T-helper 1 cell treated with Interleukin-12 subunit alpha and Interleukin-12 subunit beta and Interleukin-4 antibody, amounts not matched to agents 30 ng/mL and 1 ng/mL, for 36 hours (primary cell): ENCODE measurements around the gene PKN2. TPM values are rescaled to one million over a fixed set of nuclear protein-coding genes. Genes with fewer than 3 reads are reported as not detected.

Experiments
- intact Hi-C: fragments of 100-400 bp; cut with micrococcal nuclease; formaldehyde crosslinking; loops from one replicate; pipeline ENCODE4 v1.15.1; 2024
- total RNA-seq: library from RNA; stranded (reverse); gene quantifications from 2 replicates; pipeline ENCODE4 v1.2.3, GENCODE V29; 2022

Gene PKN2
- 29.0 and 32.6 TPM in 2 replicates for total RNA-seq

DNA sequence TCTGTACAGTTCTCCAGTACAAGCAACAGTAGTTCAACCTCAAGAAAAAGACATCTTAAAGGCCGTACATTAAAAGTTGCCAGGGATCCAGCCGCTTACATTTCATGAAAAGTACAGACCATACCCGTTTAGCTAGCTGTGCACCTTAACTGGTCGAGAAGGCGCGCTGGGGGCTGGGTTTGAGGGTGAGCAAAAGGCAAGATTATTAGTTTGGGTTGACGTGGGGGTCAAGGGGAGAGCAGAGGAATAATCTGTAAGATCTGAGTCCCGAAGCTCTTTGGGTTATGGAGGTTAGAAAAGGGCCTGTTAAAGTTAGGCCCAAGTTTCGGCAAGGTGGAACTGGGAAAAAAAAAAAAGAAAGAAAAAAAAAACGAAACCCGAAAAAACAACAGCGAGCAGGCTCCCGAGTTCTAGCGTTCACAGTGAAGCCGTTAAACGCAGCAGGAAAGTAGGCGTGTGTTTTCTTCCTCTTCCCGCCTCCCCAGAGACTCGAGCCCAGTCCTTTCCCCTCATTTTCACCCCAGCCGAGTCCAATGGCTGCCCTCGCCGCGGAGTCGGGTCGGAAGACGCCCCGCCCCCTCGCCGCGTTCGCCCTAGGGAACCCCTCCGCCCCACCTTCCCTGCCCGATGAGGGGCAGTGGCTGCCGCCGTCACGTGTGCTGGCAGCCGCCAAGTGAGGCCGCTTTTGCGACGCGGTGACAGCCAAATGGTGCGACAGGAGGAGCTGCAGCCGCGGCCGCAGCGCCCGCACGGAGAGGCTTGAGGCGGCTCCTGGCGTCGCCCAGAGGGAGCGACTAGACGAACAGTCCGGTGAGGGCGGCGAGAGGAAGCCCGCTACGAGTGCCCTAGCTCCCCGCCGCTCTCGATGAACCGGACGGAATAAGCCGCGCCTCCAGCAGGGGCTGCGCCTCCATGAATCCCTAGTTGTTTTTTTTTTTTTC is at the start of gene PKN2:
TSS of gene PKN2 (plus strand) at position 733 of the 941 bp plus-strand sequence. CDS start 308 bp downstream, outside the sequence.
- intact Hi-C loops, result loop anchor here (1.0 to 10.0 kb wide), 13 partner anchors 24 to 1980 kb away; partner anchors contain the start of genes GBP1, GTF2B, HS2ST1 and LMO4

DNA sequence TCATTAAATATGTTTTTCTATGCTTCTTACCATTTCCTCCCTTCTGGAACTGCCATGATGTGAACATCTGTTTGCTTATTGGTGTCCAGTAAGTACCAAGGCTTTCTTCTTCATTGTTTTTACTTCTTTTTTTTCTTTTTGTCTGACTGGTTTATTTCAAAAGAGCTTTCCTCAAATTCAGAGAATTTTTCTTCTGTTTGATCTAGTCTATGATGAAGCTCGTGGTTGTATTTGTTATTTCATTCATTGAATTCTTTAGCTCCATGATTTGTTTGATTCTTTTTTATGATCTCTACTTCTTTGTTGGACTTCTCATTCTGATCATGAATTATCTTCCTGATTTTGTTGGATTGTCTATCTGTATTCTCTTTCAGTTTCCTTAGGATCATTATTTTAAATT is 49.5 kb upstream of the PKN2 start:
- intact Hi-C loops, result no loop called here

DNA sequence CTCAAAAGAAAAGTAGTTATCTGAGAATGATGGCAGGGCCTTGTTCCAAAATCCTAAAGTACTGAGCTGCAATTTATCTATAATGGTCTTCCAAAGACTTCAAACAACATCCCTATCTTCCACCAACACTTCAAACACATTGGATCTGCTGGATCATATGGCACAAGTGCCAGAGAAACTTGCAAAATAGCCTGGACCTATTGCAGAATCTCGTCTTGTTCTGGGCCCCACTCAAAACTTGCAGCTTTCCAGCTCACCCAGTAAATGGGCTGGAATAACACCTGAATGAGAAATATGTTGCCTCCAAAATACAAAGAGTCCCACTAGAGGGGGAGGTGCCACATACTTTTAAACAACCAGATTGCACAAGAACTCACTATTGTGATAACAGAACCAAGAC is 44.0 kb upstream of the PKN2 start:
- intact Hi-C loops, result no loop called here

DNA sequence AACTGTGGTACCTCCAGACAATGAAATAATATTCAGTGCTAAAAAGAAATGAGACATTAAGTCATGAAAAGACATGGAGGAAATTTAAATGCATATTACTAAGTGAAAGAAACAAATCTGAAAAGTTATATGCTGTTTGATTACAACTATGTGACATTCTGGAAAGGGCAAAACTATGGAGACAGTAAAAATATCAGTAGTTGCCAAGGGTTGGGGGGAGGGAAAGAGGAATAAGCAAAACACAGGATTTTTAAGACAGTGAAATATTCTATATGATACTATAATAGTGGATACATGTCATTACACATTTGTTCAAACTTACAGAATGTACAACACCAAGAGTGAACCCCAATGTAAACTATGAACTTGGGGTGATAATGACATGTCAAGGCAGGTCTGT is 38.2 kb upstream of the PKN2 start:
- intact Hi-C loops, result no loop called here

DNA sequence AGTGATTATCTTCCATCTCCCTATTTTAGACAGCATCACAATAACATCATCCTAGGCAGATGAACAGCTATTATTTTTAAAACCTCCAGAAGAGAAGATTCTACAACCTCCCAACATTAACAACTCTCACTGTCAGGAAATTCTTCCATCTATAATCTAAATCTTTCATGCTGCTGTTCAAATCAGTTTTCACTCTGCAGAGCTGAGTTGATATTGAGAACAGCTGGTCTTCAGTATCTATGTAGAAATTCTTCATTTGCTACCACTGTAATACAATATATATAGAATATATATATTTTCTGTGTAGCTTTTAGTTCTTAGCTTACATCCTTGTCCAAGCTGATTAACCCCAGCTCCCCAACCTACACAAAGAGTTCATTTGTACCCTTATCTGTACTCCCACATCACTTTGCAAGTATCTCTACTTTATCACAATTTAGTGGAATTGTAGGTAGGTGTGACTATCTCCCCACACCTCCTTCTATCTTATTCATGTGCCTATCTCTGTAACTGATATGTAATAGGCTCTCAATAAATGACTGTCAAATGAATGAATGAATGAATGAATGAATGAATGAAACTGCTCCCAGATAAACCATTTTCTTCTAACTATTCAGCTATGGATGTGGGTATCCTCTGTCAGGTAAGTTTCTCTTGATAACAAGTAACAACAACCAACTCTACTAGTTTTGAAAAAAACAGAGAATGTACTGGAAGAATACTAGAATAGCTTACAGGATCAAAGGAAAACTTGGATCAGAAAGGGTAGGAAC is 37.4 kb upstream of the PKN2 start:
- intact Hi-C loops, result no loop called here

DNA sequence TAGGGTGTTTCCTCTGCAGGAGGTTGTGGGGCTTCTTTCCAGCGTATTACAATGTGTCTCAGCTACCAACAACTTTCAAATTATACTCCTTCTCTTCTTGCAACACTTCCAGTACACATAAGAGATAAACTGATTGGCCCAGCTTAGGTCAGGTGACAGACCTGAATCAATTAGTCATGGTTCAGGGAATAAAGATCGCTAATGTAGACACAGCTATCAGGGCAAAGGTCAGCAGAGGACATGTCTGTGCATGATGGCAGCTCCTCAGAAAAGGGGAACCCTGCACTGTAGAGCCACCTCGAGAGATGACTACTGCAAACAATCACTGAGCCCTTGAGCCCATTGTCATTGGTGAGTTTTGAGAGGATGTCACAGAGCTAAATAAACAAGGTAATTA is 36.8 kb upstream of the PKN2 start:
- intact Hi-C loops, result no loop called here

DNA sequence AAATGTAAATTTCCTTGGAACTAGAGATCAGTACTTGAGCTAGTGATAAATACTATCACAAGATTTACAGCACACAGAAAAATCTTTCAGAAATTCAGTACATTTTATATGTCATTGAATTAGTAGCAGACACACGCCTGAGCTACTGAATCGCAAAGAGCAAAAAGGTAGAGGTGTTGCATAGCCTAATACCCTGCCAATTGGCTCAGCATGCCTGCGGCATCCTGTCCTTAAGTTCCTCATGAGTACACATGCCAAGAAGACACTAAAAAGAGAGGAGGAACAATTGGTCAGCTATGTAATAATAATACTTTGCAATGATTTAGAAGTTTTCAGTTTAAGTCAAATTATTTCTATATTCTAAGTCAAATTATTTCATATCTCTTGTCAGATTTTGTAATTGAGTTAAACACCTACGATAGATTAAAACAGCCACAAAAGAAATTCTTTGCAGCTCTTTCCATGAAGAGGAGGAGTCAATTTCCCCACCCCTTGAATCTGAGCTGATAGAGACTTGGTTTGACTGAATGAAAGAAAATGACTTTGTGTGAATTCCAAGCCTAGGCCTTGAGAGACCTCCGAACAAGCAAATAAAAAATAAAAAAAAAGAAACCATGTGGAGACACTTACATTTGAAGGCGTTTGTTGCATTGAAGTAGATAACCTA is 36.2 kb upstream of the PKN2 start:
- intact Hi-C loops, result no loop called here

DNA sequence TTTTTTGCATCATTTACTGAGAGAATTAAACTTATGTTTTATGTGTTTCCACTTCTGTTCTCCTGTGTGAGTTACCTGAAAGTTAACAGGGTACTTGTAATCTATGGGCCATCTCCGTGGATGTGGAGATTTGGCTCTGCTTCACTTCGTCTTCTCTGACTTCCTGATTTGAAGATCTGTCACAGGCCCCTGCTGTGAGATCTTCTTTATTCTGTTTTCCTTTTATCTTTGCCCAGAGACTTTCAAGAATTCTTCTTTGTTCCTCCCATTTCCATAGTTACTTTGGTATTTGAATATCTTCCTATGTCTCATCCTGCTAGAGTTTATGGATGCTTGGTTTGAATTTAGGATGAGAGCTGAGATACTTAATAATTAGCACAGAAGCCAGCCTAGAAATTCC is 35.4 kb upstream of the PKN2 start:
- intact Hi-C loops, result no loop called here

DNA sequence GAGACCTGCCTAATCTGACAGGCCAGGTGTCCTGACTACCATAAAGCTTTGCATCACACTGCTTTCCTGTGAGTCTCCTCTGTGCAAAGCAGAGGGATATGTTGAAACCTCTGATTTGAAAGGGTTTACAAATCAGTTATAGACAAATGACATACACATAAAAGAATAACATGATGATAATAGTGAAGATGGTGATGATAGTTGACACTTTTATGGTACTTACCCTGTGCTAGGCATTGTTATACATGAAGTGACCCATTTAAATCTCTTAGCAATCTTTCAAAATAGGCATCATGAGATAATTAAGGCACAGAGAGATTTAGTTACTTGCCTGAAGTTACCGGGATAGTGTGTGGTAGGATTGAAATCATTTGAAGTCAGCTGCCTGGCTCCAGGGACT is 34.1 kb upstream of the PKN2 start:
- intact Hi-C loops, result no loop called here

DNA sequence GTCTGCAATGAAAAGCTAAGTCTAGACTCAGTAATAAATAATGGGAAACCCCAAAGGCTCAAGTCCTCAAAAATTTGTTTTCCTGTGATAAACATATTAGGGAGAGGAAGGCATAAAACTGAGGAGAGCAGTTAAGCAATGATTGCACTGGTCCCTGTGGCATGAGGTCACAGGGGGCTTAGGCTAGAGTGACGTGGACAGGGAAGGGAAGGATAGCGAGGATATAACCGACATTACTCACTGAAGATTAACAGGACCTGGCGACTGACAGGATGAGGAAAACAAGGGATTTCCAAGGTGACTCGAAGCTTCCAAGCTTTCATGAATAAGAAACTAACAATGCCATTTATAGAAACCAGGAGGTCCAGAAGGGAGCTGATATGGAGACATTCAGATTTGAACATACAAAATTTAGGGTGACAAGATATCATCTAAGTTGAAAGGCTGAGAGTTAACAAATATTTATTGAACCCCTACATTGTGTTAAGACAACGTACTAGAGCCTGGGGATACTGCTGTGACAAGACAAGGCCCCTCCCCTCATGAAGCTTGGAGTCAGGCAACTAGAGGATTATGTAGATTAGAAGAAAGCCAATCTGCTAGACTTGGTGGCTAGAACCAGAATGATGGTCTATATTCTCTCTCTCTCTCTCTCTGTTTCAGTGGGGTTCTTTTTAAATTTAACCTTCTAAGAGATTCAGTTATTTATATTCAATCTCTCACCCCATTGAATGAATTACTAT is 33.2 kb upstream of the PKN2 start:
- intact Hi-C loops, result no loop called here

DNA sequence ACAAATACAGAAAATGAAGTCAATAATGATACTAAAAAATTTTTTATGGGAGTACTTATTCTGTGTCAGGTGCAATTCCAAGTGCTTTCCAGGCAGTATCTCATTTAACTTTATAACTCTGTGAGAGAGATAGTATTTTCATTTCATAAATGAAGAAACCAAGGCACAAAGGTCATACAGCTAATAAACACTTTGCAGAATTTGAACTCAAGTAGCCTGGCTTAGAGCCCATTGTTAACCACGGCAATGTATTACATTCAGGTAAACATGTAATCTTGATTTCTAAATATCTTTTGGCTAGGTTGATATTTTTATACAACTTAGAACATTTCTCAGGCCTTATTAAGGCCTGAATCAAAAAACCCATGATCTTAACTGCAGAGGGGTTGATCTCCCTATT is 28.9 kb upstream of the PKN2 start:
- intact Hi-C loops, result loop anchor here (1.0 kb wide), 3 partner anchors 28 to 236 kb away; partner anchors contain the start of gene GTF2B

DNA sequence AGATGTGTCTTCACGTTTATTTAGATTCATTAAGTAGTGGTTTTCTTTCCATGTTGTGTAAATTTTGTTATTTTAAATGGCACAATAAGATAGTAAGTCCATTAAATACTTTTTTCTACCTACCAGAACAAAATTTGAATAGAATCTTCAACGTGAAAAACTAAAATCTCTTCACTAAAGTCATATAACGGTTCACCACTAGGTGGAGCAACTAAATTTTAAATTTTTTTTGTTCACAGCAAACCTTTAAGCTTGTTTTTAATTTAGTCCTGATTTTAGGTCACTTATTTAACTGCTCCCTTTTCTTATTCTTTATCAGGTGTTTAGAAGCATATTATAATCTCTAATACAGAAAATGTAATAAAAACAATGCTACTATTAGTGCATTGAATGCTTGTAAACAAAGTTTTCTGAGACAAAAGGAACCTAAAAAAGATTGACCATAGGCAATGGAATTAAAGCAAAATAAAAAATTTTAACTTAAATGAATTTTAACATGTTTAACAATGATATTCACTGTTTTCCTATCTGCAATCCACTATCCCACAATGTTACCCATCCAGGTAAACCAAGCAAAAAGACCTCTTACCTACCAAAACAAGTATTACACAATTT is 28.3 kb upstream of the PKN2 start:
- intact Hi-C loops, result loop anchor here (1.0 kb wide), 3 partner anchors 28 to 236 kb away; partner anchors contain the start of gene GTF2B

DNA sequence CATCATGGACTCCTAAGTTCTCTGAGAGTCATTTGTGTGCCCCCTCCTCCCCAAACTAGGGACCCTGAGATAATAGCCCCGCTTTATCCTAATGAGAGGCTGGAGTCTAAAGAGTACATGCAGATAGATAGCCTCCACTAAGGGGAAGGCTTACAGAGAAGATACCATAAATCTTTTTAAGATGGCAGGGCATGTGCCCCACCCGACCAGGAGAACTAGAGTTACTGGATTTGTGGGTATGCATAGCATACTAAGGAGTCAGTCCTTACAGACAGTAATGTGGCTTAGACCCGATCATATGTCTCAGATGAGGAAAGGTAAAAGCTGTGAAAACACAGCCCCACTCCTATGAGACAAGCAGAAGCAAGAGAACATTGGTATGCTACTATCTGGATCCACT is 25.7 kb upstream of the PKN2 start:
- intact Hi-C loops, result no loop called here

DNA sequence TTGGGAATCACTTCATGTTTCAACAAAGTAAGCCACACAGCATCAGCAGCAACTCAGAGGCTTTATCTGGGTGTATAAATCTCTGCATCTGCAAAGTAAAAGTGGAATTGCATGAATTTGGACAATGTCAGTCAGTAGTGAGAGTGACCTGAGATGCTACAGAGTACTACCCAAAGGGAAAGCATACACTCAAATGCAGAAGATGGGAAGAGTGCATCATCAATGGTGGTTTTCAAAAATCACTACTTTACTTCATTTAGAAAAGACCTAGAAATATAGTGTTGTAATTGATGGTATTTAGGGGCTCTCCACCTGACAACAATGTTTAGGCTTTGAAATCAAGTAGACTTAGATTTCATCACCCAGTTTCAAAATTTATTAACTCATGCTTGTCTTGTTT is 24.5 kb upstream of the PKN2 start:
- intact Hi-C loops, result no loop called here

DNA sequence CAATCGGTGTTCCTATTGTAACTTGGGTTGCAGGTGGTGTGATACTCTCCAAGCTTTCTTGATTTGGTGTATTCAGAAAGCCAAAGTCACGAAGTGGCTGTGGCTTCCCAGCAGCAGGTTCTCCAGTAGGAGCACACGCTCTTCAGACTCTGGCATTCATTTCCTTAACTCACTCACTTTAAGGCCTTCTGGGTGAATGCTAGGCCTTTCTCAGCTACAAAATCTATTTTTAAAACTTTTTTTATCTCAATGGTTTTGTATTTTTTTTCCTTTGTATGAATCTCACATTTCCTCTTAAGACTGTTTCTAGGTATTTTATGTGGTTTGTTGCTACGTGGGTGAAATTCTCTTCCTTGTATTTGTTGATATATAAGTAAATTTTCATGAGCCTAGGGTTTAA is 22.9 kb upstream of the PKN2 start:
- intact Hi-C loops, result no loop called here

DNA sequence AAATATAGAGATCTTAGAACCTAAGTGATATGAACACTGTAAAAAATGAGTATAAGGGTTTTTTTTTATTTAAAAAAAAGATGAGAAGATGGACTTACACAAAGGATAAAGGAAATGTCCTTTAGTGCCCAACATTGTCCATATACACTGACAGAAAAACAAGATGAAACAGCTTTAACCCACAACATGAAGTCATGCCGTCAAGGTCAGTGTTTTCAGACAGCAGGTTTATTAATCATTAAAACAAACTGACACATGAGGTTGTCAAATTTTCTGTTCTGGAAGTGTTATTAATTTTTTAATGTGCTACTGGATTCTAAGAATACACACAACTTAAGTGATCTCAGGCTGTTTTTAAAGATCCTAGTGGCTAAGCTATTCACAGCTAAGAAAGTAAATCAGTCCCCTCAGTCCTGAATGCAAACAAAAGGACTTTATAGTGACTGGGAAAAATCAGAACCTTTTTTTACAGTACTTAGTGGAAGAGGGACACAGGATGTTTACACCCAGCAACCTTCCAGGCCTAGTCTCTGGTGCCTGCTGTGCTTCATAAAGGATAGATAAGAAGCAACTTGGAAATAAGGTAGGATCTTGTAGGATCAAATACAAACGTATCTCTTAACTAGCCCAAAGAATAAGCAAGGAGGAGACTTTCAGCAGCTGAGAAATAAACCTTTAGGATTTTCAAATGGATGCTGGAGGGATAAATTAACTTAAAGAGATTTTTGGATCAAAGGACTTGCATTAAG is 21.9 kb upstream of the PKN2 start:
- intact Hi-C loops, result no loop called here

DNA sequence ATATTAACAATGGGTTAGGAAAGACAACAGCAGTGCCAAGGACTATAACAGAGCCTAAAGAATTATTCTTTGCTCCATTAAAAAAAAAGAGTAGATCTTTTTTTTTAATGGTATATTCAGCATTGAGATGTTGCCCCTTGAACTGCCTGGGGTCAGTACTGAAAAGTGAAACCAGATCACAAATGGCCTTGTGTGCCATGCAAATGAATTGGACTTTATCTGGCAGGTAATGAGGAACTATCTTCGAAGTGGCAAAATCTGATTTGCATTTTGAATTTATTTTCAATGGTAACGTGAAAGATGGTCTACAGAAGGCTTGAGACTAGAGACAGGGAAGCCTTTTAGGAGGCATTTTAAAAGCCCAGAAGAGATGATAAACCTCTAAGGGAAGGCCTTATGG is 21.4 kb upstream of the PKN2 start:
- intact Hi-C loops, result no loop called here

DNA sequence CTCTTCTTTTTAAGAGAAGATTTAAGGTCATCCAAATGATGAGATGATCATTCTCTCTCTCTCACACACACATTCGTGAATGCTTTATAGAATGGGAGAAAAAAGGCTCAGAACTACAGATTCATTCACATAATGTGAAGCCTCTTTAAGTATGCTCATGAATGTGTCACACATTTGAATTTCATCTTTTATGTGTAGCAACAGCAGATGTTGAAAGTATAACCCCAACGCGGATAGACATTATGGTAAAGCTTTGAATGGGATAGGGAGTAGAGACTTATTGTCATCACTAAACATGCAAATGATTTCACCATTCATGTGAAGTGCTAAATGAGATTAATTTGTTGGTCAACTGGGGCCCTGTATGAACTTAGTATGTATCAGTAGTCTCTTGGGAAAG is 15.7 kb upstream of the PKN2 start:
- intact Hi-C loops, result no loop called here

DNA sequence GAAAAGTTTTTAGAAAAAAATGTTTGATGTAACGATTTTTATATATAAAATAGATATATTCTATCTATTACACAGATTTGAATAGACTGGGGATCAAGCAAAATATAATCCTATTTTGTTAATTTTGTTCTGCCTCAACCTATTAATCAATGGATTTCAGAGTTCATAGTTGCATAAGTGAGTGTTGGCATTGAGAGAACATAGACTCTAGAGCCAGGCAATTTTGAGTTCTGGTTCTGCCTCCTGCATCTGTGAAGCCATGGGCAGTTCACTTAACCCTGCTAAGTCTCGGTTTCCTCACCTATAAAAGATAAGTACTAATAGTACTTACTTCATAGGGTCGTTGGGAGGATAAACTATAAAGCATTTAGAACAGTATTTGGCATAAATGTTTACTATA is 13.6 kb upstream of the PKN2 start:
- intact Hi-C loops, result no loop called here

DNA sequence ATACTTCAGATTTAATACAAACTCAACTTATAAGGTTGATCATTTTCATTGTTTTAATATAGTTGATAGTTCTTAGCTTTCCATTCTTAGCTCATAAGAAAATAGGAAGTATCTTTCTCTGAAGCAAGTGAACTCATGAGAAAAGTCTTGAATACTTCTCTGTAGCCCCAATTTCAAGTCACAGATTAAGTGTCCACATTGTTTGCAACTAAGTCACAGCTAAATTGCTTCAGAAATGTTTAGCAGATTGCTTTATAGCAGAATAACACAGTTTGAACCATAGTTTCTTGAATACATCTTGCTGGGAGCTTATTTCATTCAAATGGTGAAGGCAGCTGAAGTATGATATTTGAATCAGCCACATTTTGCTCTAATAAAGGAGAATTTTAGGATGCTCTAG is 10.6 kb upstream of the PKN2 start:
- intact Hi-C loops, result no loop called here
